A673 (cell line): ENCODE measurements around the gene PODNL1. TPM values are rescaled to one million over a fixed set of nuclear protein-coding genes. Genes with fewer than 3 reads are reported as not detected.

Experiments used
- BruUV-seq: library from RNA; stranded (reverse); fragments of 400-500 nt; replicated peaks from 2 replicates; lab custom pipeline; 2021; lab: Mats Ljungman, UMichigan
- CTCF ChIA-PET: fragments of 300-600 bp; sonication (Branson Sonifier 250); formaldehyde crosslinking; loops from one replicate; lab custom pipeline; 2022; ENCODE audit warnings: antibody characterized with exemption; lab: Charles Lee
- POLR2A ChIA-PET: fragments of 300-600 bp; sonication (Branson Sonifier 250); formaldehyde crosslinking; loops from one replicate; lab custom pipeline; 2022; ENCODE audit warnings: antibody characterized with exemption; ENCODE audit not compliant: low non-redundant PET; lab: Charles Lee
- DNase-seq: peaks from one replicate; pipeline ENCODE4 v3.0.0-alpha.2; 2015; ENCODE audit warnings: low spot score
- H3K27ac ChIP-seq: fragments of 200-600 bp; sonication (generic); 2 replicates; pipeline ENCODE4 v1.5.1; 2016; ENCODE audit warnings: mixed run types, low read depth, mild to moderate bottlenecking, mixed read lengths, antibody characterized with exemption, low read length; ENCODE audit not compliant: poor library complexity, severe bottlenecking
- H3K27me3 ChIP-seq: fragments of 200-600 bp; sonication (generic); replicated peaks from 2 replicates; pipeline ENCODE4 v1.6.1; 2017; ENCODE audit warnings: mixed run types, low read depth, mild to moderate bottlenecking, mixed read lengths, antibody characterized with exemption, low read length; ENCODE audit not compliant: insufficient read depth, poor library complexity
- H3K36me3 ChIP-seq: fragments of 200-600 bp; sonication (generic); 2 replicates; pipeline ENCODE4 v1.6.1; 2016; ENCODE audit warnings: mixed run types, mild to moderate bottlenecking, mixed read lengths, antibody characterized with exemption, low read length; ENCODE audit not compliant: insufficient read depth, poor library complexity, severe bottlenecking
- H3K4me1 ChIP-seq: fragments of 200-600 bp; sonication (generic); 2 replicates; pipeline ENCODE4 v1.6.1; 2017; ENCODE audit warnings: mixed run types, mild to moderate bottlenecking, mixed read lengths, antibody characterized with exemption, low read length; ENCODE audit not compliant: insufficient read depth, poor library complexity, severe bottlenecking
- H3K4me3 ChIP-seq: fragments of 200-600 bp; sonication (generic); 2 replicates; pipeline ENCODE4 v1.5.1; 2016; ENCODE audit warnings: low read depth, mixed run types, mild to moderate bottlenecking, mixed read lengths, low read length; ENCODE audit not compliant: poor library complexity, severe bottlenecking
- H3K9me3 ChIP-seq: fragments of 200-600 bp; sonication (generic); 2 replicates; pipeline ENCODE4 v1.6.1; 2016; ENCODE audit warnings: mixed run types, low read depth, mild to moderate bottlenecking, mixed read lengths, antibody characterized with exemption, low read length; ENCODE audit not compliant: poor library complexity, severe bottlenecking
- CTCF ChIP-seq: fragments of 300-800, 200-600 bp; sonication (generic); conservative IDR thresholded peaks from 2 replicates; pipeline ENCODE4 v1.5.1; 2017; ENCODE audit warnings: low read depth, mild to moderate bottlenecking, antibody characterized with exemption, low read length, moderate library complexity, mixed read lengths
- EZH2 ChIP-seq: fragments of 200-600 bp; sonication (generic); IDR thresholded peaks from 2 replicates; pipeline ENCODE4 v1.6.1; 2017; ENCODE audit warnings: borderline replicate concordance, low read depth, mild to moderate bottlenecking, mixed read lengths, antibody characterized with exemption, low read length; ENCODE audit not compliant: poor library complexity, severe bottlenecking
- intact Hi-C: fragments of 100-400 bp; cut with micrococcal nuclease; formaldehyde crosslinking; loops from one replicate; pipeline ENCODE4 v1.10.0; 2022; ENCODE audit not compliant: unreplicated experiment
- total RNA-seq: library from RNA; stranded (reverse); gene quantifications from 2 replicates; pipeline ENCODE4 v1.2.3, GENCODE V29; 2021

The PODNL1 gene
- total RNA-seq, 1 experiment from 2014 or later: not detected

GRCh38 chr19:13977803-13978202 is 39.6 kb upstream of the PODNL1 start:
- Histone ChIP-seq H3K27ac (peak overlapping the region; percentile 71), H3K4me3 (no peak overlapping the region), H3K36me3 (no peaks in the 10 kb centered on the region), H3K4me1 (peaks cover 22% of the 10 kb centered on the region), H3K27me3 (no peaks in the 10 kb centered on the region), H3K9me3 (no peaks in the 10 kb centered on the region)
- DNase-seq: no peak
- ChIA-PET POLR2A (no interaction called here), CTCF (interaction anchor here (0.6 kb wide), 2 partner anchors 162 to 700 kb away, joined by 5 to 15 read pairs; no protein-coding TSS in a partner anchor)
- TF ChIP-seq EZH2 (no peak), CTCF (no peak)
- BruUV-seq: no TSS peak
- intact Hi-C loops: no loop called here

- Histone ChIP-seq H3K27me3 (no peaks in the 10 kb centered on the region), H3K4me1 (peaks cover 22% of the 10 kb centered on the region), H3K36me3 (peaks cover 4% of the 10 kb centered on the region), H3K27ac (no peak overlapping the region), H3K4me3 (no peak overlapping the region), H3K9me3 (no peaks in the 10 kb centered on the region)
- intact Hi-C loops: no loop called here
- TF ChIP-seq CTCF (no peak), EZH2 (no peak)
- DNase-seq: no peak
- ChIA-PET CTCF (no interaction called here), POLR2A (no interaction called here)
- no TSS peak for BruUV-seq
Observed at GRCh38 chr19:13976446-13976845, 38.2 kb upstream of the PODNL1 start.

GRCh38 chr19:13975870-13976269 is 37.7 kb upstream of the PODNL1 start:
- no peaks in the 10 kb centered on the region for H3K27me3 ChIP-seq
- H3K36me3 ChIP-seq: peaks cover 4% of the 10 kb centered on the region
- BruUV-seq: no TSS peak
- intact Hi-C loops: no loop called here
- no peak for TF ChIP-seq EZH2
- no peak for TF ChIP-seq CTCF
- CTCF ChIA-PET: no interaction called here
- POLR2A ChIA-PET: no interaction called here
- no peaks in the 10 kb centered on the region for H3K9me3 ChIP-seq
- peaks cover 22% of the 10 kb centered on the region for H3K4me1 ChIP-seq
- no peak overlapping the region for H3K27ac ChIP-seq
- DNase-seq: no peak
- H3K4me3 ChIP-seq: no peak overlapping the region
